ENCODE data around the gene WDR48. TPM values are rescaled to one million over a fixed set of nuclear protein-coding genes. Genes with fewer than 3 reads are reported as not detected.

Gene WDR48
- total RNA-seq, 2 experiments from 2014 or later: 25.7 to 34.5 TPM

DNA sequence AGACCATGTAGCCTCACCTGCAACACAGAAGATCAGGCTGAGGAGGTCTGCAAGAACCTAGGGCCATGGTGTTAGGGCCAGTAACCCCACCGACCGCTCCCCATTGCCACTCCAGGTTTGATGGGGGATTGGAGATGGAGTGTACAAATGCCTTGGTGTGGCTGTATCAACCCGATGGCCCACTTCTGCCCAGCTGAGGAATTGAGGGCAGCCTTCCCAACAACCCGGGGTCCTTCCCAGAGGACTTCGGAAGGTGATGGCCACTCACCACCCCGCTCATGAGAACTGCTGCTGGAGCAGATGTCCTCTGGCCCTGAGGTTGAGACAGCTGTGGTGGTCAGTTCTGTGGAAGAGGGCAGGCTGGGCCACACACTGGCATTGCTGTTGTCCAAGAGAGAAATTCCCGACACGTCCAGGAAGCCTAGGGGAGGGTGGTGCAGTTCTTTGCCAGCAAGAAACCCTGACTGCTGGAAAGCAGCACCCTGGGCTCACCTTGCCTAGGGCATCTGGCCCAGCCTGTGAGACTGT is 46.7 kb downstream of the WDR48 start:
- Mint-ChIP-seq H3K4me1 (peaks cover 3% of the 10 kb centered on the region), H3K4me3 (no peak overlapping the region), H3K27me3 (no peaks in the 10 kb centered on the region), H3K36me3 (peaks cover 13% of the 10 kb centered on the region), H3K9me3 (ENCODE audit: low read depth) (no peaks in the 10 kb centered on the region), H3K27ac (no peak overlapping the region)
- DNase-seq (no peak), ATAC-seq (no peak)
- CTCF ChIA-PET: no interaction called here

DNA sequence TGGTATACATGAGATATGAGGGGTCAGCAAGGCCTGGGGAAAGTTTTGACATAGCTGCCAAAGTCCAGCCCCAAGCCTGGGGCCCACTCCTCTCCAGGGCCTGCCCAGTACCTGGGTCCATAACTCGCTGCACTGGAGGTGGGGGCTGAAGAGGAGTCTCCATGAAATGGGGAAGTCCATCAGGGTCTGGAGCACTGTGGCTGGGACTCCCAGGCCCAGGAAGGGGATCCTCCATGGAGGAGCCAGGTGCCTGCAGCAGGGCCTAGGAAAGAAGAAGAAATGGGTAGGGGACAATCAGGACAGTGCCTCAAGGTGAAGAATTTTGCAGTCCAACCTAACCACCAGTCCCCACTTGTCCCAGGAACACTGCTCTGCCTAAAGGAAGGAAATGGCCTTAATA is 47.4 kb downstream of the WDR48 start:
- DNase-seq: no peak
- no peak for ATAC-seq
- Mint-ChIP-seq H3K27me3 (no peaks in the 10 kb centered on the region), H3K36me3 (peaks cover 8% of the 10 kb centered on the region), H3K9me3 (ENCODE audit: low read depth) (no peaks in the 10 kb centered on the region), H3K27ac (no peak overlapping the region), H3K4me3 (no peak overlapping the region), H3K4me1 (peaks cover 4% of the 10 kb centered on the region)
- CTCF ChIA-PET: interaction anchor here (2.7 kb wide), 1 partner anchor 189 kb away, joined by 12 read pairs; no protein-coding TSS in a partner anchor

DNA sequence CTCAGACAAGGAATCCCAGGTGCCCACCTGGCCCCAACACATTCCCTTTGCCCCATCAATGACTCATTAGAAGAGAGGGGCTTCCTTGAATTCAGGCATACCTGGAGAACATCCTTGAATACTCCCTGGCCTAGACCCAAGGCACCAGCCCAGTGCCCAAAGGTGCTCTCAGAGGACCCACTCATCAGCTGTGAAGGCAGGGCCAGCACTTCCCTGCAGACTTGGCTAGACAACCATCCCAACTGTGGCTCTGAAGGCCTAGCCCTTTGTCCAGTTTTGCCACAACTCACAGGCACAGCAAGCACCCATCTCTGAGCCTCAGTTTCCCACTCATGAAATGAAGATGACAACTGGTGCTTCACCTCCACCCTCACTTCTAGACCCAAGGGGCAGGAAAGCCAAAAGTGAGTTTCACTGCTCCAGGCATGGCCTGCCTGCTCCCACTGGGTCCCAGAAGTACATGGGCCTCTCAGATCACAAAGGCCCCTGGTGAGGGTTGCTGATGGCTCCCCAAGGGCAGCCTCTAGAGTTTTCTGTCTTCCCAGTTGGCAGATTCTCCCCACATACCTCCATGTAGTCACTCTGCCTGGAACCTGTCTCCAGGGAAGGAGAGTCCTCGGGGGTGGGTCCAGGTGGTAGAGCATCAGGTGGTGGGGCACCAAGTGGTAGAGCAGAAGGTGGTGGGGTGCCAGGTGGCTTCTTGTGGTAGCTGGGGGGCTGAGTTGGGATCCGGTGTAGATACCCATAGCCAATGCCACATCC is 48.1 kb downstream of the WDR48 start:
- Mint-ChIP-seq H3K9me3 (ENCODE audit: low read depth) (no peaks in the 10 kb centered on the region), H3K4me1 (peaks cover 4% of the 10 kb centered on the region), H3K36me3 (peaks cover 4% of the 10 kb centered on the region), H3K4me3 (no peak overlapping the region), H3K27ac (no peak overlapping the region), H3K27me3 (no peaks in the 10 kb centered on the region)
- no peak for DNase-seq
- CTCF ChIA-PET: interaction anchor here (1.1 to 2.7 kb wide), 4 partner anchors 11 to 188 kb away, joined by 3 to 12 read pairs (median 6); no protein-coding TSS in a partner anchor
- no peak for ATAC-seq

DNA sequence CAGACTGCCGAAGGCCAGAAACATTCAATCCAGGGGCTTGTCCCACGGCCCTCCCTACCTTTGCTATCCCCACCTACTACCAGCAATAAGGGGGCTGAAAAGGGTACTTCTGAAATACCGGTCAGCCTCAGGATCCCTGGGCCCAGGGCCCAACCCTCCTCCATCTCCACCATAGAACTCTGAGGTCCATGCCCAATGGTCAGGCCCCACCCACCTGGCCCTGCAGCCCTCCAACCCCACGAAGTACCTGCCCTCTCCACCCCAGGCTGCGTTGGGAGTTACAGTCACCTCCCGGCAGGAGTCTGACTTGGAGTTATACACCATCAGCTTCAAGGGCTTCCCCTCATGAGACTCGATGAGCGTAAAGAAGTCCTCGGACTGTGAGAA is 48.7 kb downstream of the WDR48 start:
- no peak for DNase-seq
- Mint-ChIP-seq H3K36me3 (no peaks in the 10 kb centered on the region), H3K9me3 (ENCODE audit: low read depth) (no peaks in the 10 kb centered on the region), H3K4me3 (no peak overlapping the region), H3K27ac (no peak overlapping the region), H3K4me1 (peaks cover 9% of the 10 kb centered on the region), H3K27me3 (no peaks in the 10 kb centered on the region)
- CTCF ChIA-PET: interaction anchor here (1.0 to 2.7 kb wide), 10 partner anchors 9 to 191 kb away, joined by 3 to 12 read pairs (median 4); no protein-coding TSS in a partner anchor
- no peak for ATAC-seq

DNA sequence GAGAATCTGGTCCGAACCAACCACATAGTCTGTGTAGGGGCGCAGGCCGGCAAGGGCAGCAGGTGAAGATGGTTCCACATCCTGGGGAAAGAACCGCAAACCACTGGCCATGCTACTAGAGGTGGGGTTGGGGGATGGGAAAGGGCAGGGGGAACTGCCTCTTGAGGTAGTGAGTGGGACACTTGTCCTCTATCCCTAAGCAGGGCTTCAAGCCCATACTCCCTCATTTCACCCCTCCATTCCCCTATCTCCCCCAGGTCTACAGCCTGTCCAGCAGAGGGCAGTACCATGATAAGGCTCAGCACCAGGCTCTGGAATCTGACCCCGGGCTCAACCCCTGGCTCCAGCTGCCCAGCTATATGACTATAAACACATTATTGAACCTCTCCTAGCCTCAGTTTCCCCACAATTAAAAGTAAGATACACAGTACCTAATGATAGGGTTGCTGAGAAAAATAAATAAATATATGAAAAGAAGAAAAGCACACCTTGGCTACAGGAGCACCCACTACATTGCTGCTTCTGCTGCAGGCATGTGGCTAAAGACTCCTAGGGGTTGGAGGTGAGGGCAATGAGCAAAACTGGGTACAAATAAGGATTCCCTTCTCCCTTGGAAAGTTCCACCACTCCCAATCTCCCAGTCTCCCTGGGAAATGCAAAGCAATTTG is 49.3 kb downstream of the WDR48 start:
- Mint-ChIP-seq H3K4me1 (peaks cover 16% of the 10 kb centered on the region), H3K4me3 (no peak overlapping the region), H3K36me3 (no peaks in the 10 kb centered on the region), H3K27me3 (no peaks in the 10 kb centered on the region), H3K27ac (no peak overlapping the region), H3K9me3 (ENCODE audit: low read depth) (no peaks in the 10 kb centered on the region)
- DNase-seq (peak; percentile 61), ATAC-seq (peak; percentile 80)
- CTCF ChIA-PET: interaction anchor here (1.0 to 2.7 kb wide), 10 partner anchors 10 to 191 kb away, joined by 3 to 12 read pairs (median 4); no protein-coding TSS in a partner anchor

DNA sequence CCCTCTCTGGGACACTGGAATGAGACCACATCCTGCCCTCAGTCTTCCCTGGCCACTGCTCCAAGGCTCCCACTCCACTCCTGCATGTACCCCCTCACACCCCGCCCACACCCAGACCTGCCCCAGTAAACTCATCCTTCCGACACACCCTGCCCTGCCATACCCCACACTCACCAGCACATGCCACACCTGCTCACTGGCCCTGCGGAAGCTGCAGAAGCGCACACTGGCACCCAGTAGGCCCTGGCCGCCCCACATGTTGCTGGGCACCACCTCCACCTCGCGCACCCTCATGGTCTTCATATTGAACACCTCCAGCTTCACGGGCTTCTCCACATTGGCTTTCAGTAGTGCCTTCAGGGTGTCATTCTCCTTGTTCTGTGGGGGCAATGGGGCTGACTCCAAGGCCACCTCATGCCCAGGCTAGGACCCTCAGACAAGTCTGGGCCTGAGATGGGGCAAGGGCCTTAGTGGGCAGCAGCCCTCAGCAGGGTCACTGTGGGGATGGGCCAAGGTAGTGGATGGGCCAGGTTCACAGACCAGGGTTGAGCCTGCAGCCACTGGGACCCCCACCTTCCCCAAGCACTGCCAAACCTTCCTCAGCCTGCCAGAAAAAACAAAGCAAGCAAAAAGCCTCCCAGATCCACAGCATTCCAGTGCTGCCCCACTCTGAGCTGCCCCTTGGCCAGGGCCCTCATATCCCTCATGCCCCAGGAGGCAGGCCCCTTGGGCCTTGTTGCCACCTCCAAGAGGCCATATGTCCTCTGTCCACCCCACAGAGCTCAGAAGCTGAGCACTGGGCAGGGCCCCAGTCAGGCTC is 50.9 kb downstream of the WDR48 start:
- CTCF ChIA-PET: interaction anchor here (1.1 to 1.5 kb wide), 4 partner anchors 24 to 186 kb away, joined by 3 to 6 read pairs (median 4); no protein-coding TSS in a partner anchor
- Mint-ChIP-seq H3K9me3 (ENCODE audit: low read depth) (no peaks in the 10 kb centered on the region), H3K4me1 (peaks cover 26% of the 10 kb centered on the region), H3K36me3 (no peaks in the 10 kb centered on the region), H3K27me3 (peaks cover 4% of the 10 kb centered on the region), H3K4me3 (no peak overlapping the region), H3K27ac (no peak overlapping the region)
- ATAC-seq (no peak), DNase-seq (no peak)

DNA sequence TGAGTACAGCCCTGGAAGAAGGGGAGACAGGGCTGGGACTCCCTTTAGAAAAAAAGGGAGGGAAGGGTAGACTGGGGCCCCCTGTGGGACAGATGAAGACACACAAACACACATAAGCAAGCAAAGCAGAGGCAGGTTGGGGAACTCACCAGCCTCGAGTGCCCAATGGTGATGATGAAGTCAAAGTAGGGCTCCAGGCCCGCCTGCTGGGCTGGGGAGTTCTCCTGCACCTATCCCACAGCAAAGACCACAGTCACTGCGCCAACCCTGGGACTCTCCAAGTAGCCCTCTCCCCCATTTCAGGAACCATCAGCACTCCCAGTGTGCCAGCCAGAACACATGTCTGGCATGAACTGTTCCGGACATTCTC is 51.5 kb downstream of the WDR48 start:
- Mint-ChIP-seq H3K4me1 (peaks cover 32% of the 10 kb centered on the region), H3K27me3 (peaks cover 4% of the 10 kb centered on the region), H3K4me3 (no peak overlapping the region), H3K9me3 (ENCODE audit: low read depth) (no peaks in the 10 kb centered on the region), H3K36me3 (peaks cover 1% of the 10 kb centered on the region), H3K27ac (no peak overlapping the region)
- CTCF ChIA-PET: interaction anchor here (1.1 to 1.5 kb wide), 4 partner anchors 23 to 185 kb away, joined by 3 to 6 read pairs (median 4); no protein-coding TSS in a partner anchor
- ATAC-seq (no peak), DNase-seq (no peak)

DNA sequence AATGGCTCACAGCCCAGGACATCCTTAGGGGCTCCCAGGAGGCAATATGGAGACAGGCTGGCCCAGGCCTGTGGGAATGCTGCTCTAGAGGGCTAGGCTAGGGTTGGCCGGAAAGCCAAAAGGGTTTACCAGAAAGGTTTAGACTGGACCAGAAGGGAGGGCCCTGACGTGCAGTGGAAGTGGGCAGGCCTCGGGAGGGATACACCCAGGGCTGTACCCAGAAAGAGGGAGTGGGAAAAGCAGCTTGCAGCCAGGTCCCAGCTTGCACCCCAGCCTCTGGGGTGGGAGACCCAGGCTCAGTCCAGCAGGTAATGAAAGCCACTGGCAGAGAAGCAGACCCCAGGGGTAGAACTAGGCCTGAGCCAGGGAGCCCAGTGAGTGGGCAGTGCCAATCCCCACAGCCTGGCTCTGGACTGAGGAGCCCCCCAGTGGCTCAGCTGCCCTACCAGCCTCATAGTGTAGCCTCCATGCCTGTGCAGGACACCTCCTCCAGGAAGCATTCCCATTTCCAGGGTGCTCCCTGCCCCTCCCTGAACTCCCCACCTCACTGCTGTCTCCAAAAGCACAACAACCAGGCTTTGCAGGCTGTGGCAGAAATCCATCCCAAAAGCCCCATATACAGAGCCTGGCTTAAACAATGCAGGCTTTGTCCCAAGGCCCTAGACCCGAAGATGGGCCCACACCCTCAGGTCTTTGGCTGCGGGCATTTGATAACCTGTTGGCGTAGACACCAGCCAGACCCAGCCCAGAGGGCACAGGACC is 52.2 kb downstream of the WDR48 start:
- no peak overlapping the region for H3K4me3 Mint-ChIP-seq
- peaks cover 3% of the 10 kb centered on the region for H3K36me3 Mint-ChIP-seq
- H3K4me1 Mint-ChIP-seq: peaks cover 38% of the 10 kb centered on the region
- DNase-seq: no peak
- no peaks in the 10 kb centered on the region for H3K9me3 Mint-ChIP-seq (ENCODE audit: low read depth)
- ATAC-seq: no peak
- H3K27me3 Mint-ChIP-seq: peaks cover 4% of the 10 kb centered on the region
- CTCF ChIA-PET: interaction anchor here (0.8 to 2.7 kb wide), 4 partner anchors 54 to 243 kb away, joined by 3 to 9 read pairs (median 4); no protein-coding TSS in a partner anchor
- no peak overlapping the region for H3K27ac Mint-ChIP-seq

DNA sequence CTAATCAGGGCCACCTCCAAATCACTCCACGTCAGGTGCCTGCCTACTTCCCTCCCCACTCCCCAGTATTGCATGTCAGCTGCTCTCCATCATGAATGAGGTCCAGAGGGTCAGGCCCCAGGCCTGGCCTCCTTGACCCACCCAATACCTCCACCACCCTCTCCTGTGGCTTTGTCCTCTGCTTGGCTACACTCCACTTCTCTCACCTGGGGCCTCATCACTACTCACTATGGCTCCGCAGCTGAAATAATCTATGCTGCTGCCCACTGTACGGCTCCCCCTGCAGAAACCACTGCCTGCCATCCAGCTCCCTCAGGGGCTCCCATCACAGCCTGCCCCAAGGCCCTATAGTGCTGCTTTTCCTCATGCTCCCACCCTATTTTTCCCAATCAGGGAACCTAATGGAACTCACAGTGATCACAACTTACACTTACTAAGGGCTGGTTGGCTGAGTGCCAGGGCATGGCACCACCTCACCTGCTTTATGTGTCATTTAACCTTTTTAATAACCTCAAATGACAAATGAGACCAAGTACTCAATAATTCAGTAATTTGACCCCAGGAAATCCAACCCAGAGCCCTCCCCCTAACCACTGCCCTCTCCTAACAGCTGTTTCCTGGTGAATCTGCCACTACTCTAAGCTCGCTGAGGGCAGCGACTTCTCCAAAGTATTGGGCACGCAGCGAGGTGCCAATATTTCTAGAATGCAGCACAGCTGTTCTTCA is 53.3 kb downstream of the WDR48 start:
- H3K27ac Mint-ChIP-seq: no peak overlapping the region
- CTCF ChIA-PET: interaction anchor here (0.8 to 5.7 kb wide), 9 partner anchors 11 to 241 kb away, joined by 3 to 37 read pairs (median 4); no protein-coding TSS in a partner anchor
- H3K4me3 Mint-ChIP-seq: no peak overlapping the region
- peaks cover 3% of the 10 kb centered on the region for H3K36me3 Mint-ChIP-seq
- DNase-seq (no peak), ATAC-seq (no peak)
- H3K27me3 Mint-ChIP-seq: peaks cover 9% of the 10 kb centered on the region
- no peaks in the 10 kb centered on the region for H3K9me3 Mint-ChIP-seq (ENCODE audit: low read depth)
- peaks cover 43% of the 10 kb centered on the region for H3K4me1 Mint-ChIP-seq

DNA sequence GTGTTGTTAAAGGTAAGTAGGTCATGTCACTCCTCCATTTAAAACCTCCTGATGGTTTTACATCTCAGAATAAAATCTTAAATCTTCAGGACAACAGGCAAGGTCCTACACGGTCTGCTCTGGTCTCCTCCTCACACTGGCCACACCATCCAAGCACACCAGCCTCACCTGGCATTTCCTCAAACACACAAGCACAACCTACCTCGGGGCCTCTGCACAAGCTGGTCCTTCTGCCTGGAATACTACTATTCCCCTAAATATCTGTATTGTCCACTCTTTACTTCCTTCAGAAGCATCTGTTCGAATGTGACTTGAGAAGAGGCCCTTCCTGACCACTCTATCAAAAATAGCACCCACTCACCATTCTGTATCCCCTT is 53.9 kb downstream of the WDR48 start:
- DNase-seq (no peak), ATAC-seq (no peak)
- CTCF ChIA-PET: interaction anchor here (1.0 to 5.7 kb wide), 8 partner anchors 11 to 186 kb away, joined by 3 to 37 read pairs (median 4); no protein-coding TSS in a partner anchor
- Mint-ChIP-seq H3K36me3 (peaks cover 3% of the 10 kb centered on the region), H3K9me3 (ENCODE audit: low read depth) (no peaks in the 10 kb centered on the region), H3K27me3 (peaks cover 10% of the 10 kb centered on the region), H3K27ac (no peak overlapping the region), H3K4me1 (peaks cover 43% of the 10 kb centered on the region), H3K4me3 (peak overlapping the region; percentile 80)

DNA sequence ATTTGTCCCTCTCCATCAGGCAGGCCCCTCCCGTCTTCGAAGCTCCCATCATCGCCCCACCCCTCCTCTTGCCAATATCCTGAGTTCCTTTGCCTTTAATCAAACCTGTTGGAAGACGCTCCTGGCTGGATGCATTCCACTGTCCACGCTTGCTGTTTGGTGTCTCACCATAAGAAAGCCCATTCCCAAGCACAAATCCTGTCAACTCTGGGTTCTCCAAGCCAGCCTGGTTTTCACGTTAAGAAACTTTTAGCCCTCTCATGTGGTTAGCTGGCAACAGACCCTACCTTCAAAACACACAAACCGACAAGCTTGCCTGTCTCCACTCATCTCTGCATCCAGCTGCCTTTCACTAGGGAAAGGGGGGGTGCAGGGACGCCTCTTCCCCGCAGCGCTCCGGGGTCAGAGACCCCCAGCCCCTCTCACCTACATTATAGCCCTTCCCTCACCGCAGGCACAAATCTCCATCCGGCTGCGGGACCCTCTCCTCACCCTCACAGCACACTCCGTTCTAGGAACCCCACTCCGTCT is 54.5 kb downstream of the WDR48 start:
- ATAC-seq (no peak), DNase-seq (peak; percentile 37)
- H3K4me1 Mint-ChIP-seq: peaks cover 41% of the 10 kb centered on the region
- peaks cover 3% of the 10 kb centered on the region for H3K36me3 Mint-ChIP-seq
- peaks cover 10% of the 10 kb centered on the region for H3K27me3 Mint-ChIP-seq
- H3K9me3 Mint-ChIP-seq (ENCODE audit: low read depth): no peaks in the 10 kb centered on the region
- H3K4me3 Mint-ChIP-seq: peak overlapping the region; percentile 80
- H3K27ac Mint-ChIP-seq: peak overlapping the region; percentile 56
- CTCF ChIA-PET: interaction anchor here (1.0 to 5.7 kb wide), 9 partner anchors 12 to 185 kb away, joined by 3 to 37 read pairs (median 4); no protein-coding TSS in a partner anchor
